ENCODE measurements around the gene GNG12.

GNG12 gene

DNA sequence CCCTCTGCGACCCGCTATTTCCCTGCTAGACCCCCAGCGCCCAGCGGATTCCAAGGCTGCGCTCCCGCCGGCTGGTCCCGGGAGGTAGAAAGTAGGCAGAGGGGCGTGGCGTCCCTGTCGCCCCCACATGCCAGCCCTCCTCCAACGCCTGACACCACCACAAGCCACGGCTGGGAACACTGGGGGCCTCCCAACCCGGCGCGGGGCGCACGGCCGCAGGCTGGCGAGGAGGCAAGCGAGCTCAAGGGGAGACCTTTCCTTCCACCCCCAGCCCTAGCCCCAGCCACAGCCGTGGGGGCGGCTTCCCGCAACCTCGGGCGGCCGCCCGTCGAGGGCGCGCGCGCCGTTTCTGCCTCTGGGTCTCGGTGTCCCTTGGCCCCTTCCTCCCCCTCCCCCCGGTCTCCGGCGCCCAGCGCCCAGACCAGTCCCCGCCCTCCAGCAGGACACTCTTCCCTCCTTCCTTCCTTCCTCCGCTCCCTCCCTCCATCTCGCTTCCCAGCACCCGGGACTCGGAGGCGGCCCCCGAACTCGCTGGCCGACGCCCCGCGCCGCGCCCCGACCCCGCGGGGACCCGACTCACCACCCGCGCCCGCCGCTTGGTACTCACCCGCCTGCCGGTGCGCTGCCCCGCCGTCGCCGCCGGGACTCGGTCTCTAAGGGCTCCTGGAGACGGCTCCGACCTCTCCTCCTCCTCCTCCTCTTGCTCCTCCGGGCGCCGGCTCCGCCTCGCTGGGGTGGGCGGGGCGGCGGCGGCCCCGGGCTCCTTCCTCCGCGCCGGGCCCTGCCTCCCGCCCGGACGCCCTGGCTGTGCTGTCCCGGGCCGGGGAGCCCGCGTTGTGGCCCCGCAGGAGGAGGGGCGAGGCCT is at the start of gene GNG12:
TSS of gene GNG12 (minus strand) at position 731 of the 865 bp plus-strand sequence. CDS start 125,781 bp downstream, outside the sequence.
- no peak for DNase-seq

DNA sequence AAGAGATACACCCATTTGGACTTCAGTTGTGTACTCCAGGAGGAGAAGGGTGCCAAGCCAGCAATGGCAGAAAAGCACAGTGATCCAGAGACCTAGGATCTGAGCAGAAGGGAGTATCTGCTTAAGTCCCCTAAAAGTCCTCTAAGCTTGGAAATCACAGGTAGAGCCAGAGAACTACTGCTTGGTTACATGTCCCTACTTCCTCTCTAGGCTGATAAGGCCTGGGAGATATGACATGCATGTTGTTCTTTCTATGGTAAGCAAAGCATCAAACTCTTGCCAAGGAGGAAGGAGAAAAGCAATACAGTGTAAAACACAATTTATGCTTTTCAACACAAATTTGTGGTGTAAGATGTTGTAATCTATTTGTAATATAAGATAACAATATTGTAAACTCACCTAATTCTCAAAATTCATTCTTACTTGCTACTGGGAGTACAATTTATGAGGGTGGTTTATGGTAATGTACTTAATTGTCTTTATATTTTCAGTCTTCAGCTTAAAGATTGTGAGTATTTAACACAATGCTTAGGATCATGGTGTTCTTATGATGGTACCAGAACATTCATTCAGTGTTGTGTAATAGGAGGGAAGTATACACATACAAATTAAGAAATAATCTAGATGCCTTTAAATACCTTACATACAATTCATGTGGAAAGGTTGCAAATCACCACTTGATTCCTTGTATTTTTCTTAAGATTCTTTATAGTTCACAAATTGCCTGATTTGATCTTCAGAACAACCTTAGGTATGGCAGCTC is 49.1 kb upstream of the GNG12 start:
- no peak for DNase-seq

DNA sequence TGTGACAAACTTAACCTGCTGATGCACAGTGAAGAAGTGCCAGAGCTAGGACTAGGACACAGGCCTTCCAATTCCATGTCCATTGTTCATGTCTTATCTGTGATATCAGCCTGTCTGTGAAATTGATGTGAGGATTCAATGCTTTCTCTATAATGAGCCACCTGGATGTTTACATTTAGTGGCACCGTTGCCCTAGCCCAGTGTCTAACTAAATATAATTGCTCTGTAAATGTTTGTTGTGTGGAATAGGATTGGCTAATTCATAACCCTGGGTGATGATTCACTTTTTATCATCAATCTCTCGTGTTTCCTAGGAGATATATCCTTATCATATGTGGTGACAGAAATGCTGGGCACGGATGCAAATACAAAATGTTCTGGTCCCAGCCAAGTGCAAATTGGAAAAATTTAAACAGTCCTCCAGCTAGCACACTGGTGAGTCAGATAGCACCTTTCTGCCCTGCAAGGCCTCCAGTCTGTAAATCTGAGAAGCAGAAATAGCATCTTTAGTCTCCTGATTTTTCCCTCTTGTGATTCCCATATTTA is 46.9 kb upstream of the GNG12 start:
- DNase-seq, result peak; percentile 45

DNA sequence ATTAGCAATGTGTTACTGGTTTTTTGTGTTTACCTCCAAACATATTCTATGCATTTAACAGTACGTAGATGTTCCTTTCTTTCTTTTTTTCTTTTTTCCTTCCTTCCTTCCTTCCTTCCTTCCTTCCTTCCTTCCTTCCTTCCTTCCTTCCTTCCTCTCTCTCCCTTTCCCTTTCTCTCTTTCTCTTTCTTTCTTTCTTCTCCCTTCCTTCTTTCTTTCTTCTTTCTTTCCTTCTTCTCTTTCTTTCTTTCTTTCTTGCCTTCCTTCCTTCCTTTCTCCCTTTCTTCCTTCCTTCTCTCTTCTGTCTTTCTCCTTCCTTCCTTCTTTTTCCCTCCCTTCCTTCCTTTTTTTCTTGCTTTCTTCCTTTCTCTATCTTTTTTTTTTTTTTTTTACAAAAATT is 46.2 kb upstream of the GNG12 start:
- DNase-seq, result no peak

DNA sequence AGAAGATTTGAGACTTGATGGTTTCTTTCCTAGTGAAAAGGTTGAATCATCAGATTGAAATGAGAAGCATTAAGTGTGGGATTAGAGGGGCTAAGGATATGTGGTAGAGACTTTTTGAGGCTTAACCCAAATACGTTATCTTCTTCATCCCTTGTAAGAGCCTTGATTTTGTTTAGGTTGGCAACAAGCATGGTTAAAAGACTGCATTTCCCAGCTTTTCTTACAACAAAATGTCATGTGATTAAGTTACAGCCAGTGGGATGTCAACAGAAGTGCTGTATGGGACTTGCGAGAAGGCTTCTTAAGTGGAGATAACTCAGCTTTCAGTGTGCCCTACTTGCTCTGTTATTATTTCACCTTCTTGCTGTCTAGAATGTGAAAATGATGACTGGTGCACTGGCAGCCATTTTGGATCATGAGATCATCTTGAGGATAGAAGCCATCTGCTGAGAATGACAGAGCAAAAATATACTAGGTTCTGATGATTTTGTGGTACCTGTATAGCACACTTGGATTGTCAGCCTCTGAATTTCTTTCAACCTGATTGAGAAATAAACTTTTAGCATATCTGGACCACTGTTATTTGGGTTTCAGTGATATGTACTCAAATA is 41.3 kb upstream of the GNG12 start:
- DNase-seq, result no peak

DNA sequence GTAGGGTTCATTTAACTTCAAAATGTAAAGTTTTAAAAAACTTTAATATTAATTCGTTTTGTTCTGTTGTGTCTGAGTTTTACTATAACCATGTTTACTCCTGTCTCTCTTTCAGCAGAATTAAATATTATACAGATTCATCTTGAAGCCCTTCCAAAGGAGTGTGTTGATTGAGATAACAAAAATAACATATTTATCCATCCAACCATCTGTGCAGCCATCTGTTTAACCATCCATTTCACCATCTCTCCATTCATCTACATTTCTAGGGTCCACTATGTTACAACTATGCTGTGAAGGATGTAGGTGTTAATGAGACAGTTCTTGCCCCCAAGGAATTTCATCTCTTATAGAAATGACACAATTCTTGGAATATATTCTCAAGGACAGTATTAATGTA is 36.0 kb upstream of the GNG12 start:
- DNase-seq, result no peak

DNA sequence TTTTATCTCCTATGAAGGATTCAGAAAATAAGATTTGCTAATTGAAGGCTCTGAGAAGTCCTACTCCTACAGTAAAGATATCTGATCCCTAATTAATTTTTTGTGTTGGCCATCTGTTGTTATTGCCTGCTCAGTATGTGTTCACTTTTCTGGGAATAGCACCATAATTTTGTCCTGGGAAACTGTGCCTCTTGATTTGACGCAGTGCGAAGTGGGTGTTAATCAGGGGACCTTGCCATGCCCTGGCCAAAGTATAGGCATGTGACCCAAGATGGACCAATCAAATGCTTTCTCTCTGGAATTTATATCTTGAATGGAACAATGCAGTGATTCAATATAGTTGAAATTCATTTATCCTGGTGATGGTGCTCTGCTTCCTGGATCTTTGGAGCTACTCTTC is 30.4 kb upstream of the GNG12 start:
- DNase-seq, result no peak

GRCh38 chr1:67862685-67863084 is 29.4 kb upstream of the GNG12 start:
- no peak for DNase-seq

DNA sequence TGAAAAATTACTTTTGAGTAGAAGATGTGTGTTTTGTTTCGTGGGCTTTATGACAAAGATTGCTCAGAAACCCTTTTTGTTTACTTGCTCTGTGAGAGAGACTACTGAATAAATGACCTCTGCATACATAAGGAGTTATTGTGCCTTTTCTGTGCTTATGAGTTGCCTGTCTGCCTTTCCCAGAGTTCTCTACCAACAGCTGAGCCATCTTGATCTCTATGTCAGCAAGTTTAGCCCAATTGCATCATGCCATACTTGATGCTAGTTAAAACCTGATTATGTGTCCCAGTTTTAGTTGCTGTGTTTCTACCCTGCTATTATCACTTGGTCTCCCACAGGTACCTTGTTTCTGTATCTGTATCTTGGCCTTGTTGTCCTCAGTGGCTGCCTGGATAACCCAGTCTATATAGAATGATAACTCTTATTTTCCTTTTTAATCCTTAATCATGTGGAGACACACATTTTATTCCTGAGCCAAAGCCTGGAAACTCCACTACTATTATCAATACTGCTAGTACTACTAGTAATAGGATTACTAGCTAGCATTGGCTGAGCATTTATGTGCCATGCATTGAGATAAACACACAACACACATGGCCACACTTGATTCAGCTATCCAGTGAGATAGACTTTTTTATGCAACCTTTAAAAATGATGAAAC is 28.7 kb upstream of the GNG12 start:
- DNase-seq, result no peak

GRCh38 chr1:67860776-67861175 is 27.5 kb upstream of the GNG12 start:
- no peak for DNase-seq

DNA sequence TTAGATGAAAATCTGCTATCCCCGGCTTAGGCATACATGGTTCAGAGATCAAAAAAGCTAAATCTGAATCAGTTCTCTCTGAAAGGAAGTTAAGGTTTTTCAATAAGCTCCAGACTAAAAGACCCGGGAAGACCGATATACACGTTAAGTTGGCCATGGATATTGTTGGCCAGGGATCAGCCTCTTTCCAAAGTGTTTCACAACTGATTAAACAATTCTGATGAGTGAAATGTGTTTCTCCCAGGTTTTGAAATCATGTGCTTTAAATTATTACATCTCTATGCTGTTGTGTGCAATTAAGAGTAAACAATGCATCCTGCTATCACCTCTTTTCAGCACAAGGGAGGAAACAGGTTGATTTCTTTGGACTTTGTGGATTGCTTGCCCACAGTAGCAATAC is 23.7 kb upstream of the GNG12 start:
- no peak for DNase-seq

- no peak for DNase-seq
Measured at GRCh38 chr1:67855961-67856360, 22.7 kb upstream of the GNG12 start.

DNA sequence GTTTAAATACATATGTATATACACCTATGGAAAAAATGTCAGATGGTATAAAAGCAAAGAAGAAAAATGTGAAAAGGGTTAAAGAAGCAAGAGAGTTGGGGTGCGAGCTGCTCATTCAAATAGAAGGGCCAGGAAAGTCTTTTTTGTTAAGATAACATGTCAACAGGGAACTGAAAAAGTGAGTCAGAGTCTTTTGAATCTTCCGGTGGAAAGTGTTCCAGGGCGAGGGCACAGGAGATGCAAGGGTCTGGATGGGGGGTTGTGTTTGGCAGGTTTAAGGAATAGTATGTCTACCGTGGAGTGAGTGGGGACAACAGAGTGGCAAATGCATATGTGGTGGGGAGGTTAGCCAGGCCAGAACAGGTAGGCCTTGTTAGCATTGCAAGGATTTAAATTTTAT is 22.2 kb upstream of the GNG12 start:
- DNase-seq, result no peak

GRCh38 chr1:67853704-67854103 is 20.4 kb upstream of the GNG12 start:
- peak; percentile 23 for DNase-seq

- DNase-seq, result no peak
Measured at GRCh38 chr1:67851800-67852199, 18.5 kb upstream of the GNG12 start.

- peak; percentile 90 for DNase-seq
Measured at GRCh38 chr1:67850611-67851075, 17.4 kb upstream of the GNG12 start.

- peak; percentile 48 for DNase-seq
Measured at GRCh38 chr1:67850151-67850551, 16.9 kb upstream of the GNG12 start.

- no peak for DNase-seq
Measured at GRCh38 chr1:67847466-67847865, 14.2 kb upstream of the GNG12 start.

DNA sequence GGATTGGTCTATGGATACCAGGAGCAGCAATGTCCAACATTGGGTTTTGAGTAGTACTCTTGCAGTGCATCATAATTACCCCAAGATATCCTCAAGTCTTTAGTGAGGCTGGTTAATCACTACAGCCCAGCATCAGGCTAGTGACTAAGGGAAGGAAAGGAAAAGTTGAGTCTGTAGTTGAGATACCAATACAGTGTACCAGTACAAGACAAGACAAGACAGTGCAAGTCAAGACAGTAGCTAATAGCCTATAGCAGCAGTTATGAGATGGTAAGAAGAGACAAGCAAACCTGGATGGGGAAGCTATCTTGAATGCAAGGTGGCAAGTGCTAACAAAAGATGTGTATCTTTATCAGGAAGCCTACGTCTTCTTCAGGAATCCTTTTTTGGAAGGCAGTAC is 13.3 kb upstream of the GNG12 start:
- no peak for DNase-seq

DNA sequence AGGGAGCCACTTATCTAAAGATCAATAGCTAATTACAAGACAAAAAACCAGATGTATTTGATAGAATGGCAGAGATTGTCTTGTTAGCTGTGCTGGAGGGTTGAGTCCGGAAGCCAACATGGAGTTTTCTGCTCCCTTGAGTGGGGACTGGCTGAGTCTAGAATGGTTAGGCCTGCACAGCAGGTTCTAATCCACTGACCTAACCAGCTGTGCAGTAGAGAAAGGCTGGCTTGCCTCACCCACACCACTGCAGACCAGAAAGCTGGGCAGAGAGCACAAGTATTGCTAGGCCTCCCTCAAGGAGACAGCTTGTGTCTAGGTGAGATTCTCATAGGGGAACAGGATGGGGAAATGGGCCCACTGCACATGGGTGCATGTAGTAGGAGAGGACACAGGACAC is 11.7 kb upstream of the GNG12 start:
- DNase-seq, result no peak

- DNase-seq, result no peak
Measured at GRCh38 chr1:67843746-67844145, 10.5 kb upstream of the GNG12 start.

- no peak for DNase-seq
Measured at GRCh38 chr1:67843331-67843730, 10.1 kb upstream of the GNG12 start.

- no peak for DNase-seq
Measured at GRCh38 chr1:67840449-67840848, 7.2 kb upstream of the GNG12 start.
